ENCODE results near the gene SLC4A1.

- TF ChIP-seq CTCF (IDR thresholded peaks at IDR 0.05), result no peak
- no peak for TF ChIP-seq POLR2A (IDR thresholded peaks at IDR 0.05)
These were observed 42.3 kb upstream of the SLC4A1 start for GRCh38 chr17:44310188-44310587.

All from right lobe of liver (tissue), 4 donors.